NCI-H1105 (cell line): ENCODE data around the gene AK8.

ENCODE experiments used
- DNase-seq: peaks from one replicate; lab custom pipeline; 2025; lab: John Stamatoyannopoulos, UW

The AK8 gene

GRCh38 chr9:132770770-132771310, 107.2 kb downstream of the AK8 start:
- DNase-seq, result no peak

- no peak for DNase-seq
Observed at GRCh38 chr9:132769906-132770769, 107.9 kb downstream of the AK8 start.

- DNase-seq, result no peak
Observed at GRCh38 chr9:132768932-132769905, 108.9 kb downstream of the AK8 start.

GRCh38 chr9:132763574-132763973, 114.5 kb downstream of the AK8 start:
- no peak for DNase-seq

GRCh38 chr9:132762896-132763295, 115.2 kb downstream of the AK8 start:
- no peak for DNase-seq

GRCh38 chr9:132761602-132762001, 116.5 kb downstream of the AK8 start:
- no peak for DNase-seq

GRCh38 chr9:132760057-132760456, 118.0 kb downstream of the AK8 start:
- DNase-seq, result no peak

- no peak for DNase-seq
Observed at GRCh38 chr9:132757016-132757415, 121.1 kb downstream of the AK8 start.

GRCh38 chr9:132756214-132756845, 121.8 kb downstream of the AK8 start:
- no peak for DNase-seq

- no peak for DNase-seq
Observed at GRCh38 chr9:132755096-132755495, 123.0 kb downstream of the AK8 start.

GRCh38 chr9:132754236-132754635, 123.8 kb downstream of the AK8 start:
- DNase-seq, result no peak

GRCh38 chr9:132753593-132753880, 124.5 kb downstream of the AK8 start:
- no peak for DNase-seq

- DNase-seq, result no peak
Observed at GRCh38 chr9:132752877-132753592, 125.0 kb downstream of the AK8 start.

GRCh38 chr9:132750668-132751067, 127.4 kb downstream of the AK8 start:
- no peak for DNase-seq

GRCh38 chr9:132749306-132749705, 128.8 kb downstream of the AK8 start:
- DNase-seq, result no peak

GRCh38 chr9:132748450-132748849, 129.6 kb downstream of the AK8 start:
- no peak for DNase-seq

- no peak for DNase-seq
Observed at GRCh38 chr9:132745756-132746709, 132.1 kb downstream of the AK8 start.

- peak; percentile 33 for DNase-seq
Observed at GRCh38 chr9:132744881-132745755, 133.0 kb downstream of the AK8 start.

- no peak for DNase-seq
Observed at GRCh38 chr9:132743931-132744479, 134.1 kb downstream of the AK8 start.
